A172 (cell line): ENCODE results near the gene EPS8L2. TPM values are rescaled to one million over a fixed set of nuclear protein-coding genes. Genes with fewer than 3 reads are reported as not detected.
"Not testable (repeated sequence)": the region's sequence is repeated elsewhere in the genome, so short reads cannot be mapped to it uniquely, and the experiment has no call there.

ENCODE experiments used
- DNase-seq: peaks from one replicate; pipeline ENCODE4 v3.0.0-alpha.2; 2015; ENCODE audit warnings: low spot score
- total RNA-seq: library from RNA; depleted of rRNA; stranded (reverse); fragments of >200 nt; shearing (Covaris generic); gene quantifications from 2 replicates; pipeline ENCODE4 v1.2.3, GENCODE V29; 2014

EPS8L2 gene
- total RNA-seq, 1 experiment from 2014 or later, result 108 TPM

GRCh38 chr11:725624-726202, 19.7 kb downstream of the EPS8L2 start:
- no peak for DNase-seq

- no peak for DNase-seq
Observed at GRCh38 chr11:726278-727220, 20.5 kb downstream of the EPS8L2 start.

GRCh38 chr11:727281-727701, 21.3 kb downstream of the EPS8L2 start:
- DNase-seq, result no peak

- DNase-seq, result peak; percentile 98
Observed at GRCh38 chr11:727859-728748, 22.1 kb downstream of the EPS8L2 start.

- no peak for DNase-seq
Observed at GRCh38 chr11:728901-729491, 23.0 kb downstream of the EPS8L2 start.

GRCh38 chr11:729492-730074, 23.6 kb downstream of the EPS8L2 start:
- no peak for DNase-seq

GRCh38 chr11:733072-733471, 27.0 kb downstream of the EPS8L2 start:
- no peak for DNase-seq

GRCh38 chr11:734541-734940, 28.5 kb downstream of the EPS8L2 start:
- DNase-seq, result not testable (repeated sequence)

- no peak for DNase-seq
Observed at GRCh38 chr11:737366-737765, 31.3 kb downstream of the EPS8L2 start.

- not testable (repeated sequence) for DNase-seq
Observed at GRCh38 chr11:737899-738298, 31.9 kb downstream of the EPS8L2 start.

- DNase-seq, result no peak
Observed at GRCh38 chr11:742156-742546, 36.1 kb downstream of the EPS8L2 start.

GRCh38 chr11:742571-743201, 36.7 kb downstream of the EPS8L2 start:
- DNase-seq, result no peak

GRCh38 chr11:745428-745827, 39.4 kb downstream of the EPS8L2 start:
- DNase-seq, result no peak

GRCh38 chr11:746289-747157, 40.5 kb downstream of the EPS8L2 start:
- DNase-seq, result peak; percentile 71

- DNase-seq, result peak; percentile 76
Observed at GRCh38 chr11:747158-748006, 41.4 kb downstream of the EPS8L2 start, which contains the start of gene TALDO1. Gene TALDO1 (plus strand): TSS chr11:747464. CDS start chr11:747482, 18 bp downstream.

- DNase-seq, result peak; percentile 37
Observed at GRCh38 chr11:748007-748359, 42.0 kb downstream of the EPS8L2 start.

GRCh38 chr11:749731-750130, 43.7 kb downstream of the EPS8L2 start:
- DNase-seq, result no peak

- no peak for DNase-seq
Observed at GRCh38 chr11:760236-760635, 54.2 kb downstream of the EPS8L2 start.
